HG02571 (cell line): ENCODE data around the gene FAM47B.

Source experiments
- ATAC-seq: cut with Tn5 transposase; IDR thresholded peaks from one replicate; pipeline ENCODE4 v1.9.1; 2021; ENCODE audit warnings: mild to moderate bottlenecking, moderate library complexity; ENCODE audit not compliant: unreplicated experiment

Gene FAM47B

DNA sequence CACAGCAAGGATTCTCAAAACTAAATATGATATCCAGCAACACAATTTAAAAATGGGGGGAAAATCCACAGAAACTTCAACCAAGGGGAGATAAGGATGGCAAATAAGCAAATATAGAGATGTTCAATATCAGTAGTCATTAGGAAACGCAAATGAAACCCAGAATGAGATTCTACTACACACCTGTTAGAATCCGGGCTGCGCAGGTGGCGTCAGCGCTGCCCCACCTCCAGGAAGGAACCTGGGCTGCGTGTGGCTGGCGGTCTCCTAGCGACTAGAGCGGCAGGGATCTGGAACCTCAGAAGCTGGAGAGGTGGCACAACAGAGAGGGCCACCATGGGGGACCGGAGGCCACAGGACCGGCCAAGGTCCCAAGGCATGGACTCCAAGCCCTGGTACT is at the start of gene FAM47B:
FAM47B (plus strand) TSS at position 301 of the 400 bp plus-strand sequence; CDS start at position 337, 36 bp downstream.
- ATAC-seq: no peak

DNA sequence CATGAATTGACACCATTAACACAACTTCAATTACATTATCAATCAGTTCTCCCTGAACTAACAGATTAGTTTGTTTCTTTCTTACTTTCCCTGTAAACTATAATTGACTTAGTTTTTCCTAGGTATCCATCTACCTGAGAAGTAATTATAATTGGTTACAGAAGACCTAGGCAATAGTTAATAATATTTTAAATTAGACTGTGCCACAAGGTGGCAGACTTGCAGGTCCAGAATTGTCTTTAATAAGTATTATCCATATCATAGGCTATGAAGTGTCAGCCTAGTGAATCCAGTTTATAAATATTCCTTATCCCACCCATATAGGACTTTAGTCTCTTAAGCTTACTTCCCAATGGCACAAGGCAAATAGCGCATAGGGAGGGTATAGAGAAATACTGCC is 48.9 kb upstream of the FAM47B start:
- no peak for ATAC-seq

DNA sequence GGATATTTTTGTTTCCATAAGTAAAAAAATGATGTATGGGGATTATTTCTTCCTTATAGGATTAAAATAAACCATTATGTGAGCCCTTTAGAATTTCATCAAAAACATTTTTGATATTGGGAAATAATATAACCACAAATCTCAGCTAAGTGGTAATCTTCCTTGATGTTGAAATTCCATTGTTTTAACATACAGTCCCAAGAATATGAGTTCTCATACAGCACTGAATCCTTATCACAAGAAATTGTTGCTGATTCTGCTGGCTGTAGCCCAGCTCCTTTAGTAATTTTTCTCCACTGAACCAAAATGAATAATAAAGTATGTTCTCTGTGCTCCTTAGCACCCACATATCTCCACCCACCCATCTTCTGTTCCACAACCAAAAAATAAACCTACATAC is 41.9 kb upstream of the FAM47B start:
- no peak for ATAC-seq

DNA sequence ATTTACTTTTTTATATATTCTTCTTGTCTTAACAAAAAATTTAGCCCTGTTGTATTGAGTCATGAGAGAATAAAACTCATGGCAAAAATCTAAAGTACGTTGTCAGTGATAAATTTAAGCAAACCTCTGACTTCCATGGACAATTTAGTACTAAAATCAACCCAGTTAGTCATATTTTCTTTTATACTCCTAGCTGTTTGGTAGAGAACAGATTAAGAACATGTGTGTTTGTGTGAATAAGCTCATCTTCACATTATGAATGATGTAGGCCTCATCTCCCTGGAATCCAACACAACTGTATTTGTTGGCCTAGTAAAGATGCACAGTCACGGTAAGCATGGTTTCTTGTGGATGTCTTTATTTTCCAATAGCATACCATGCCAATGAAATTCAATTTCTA is 40.8 kb upstream of the FAM47B start:
- no peak for ATAC-seq

DNA sequence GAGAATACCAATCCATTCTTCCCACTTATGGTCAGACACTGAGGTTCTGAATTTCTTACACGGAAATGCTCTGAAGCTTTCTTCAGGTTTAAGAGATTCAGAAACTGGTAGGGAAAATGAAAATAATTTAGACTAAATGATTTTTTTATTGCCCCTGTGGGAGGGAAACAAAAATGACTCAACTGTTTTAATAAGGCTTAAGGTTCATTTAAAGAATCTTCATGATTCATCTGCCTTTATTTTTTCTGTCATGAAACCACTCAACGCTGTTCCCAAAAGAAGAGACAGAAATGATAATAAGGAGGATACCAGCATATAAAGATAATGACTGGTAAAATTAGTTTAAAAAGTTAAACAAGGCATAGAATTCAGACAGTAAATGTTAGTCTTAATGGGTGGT is 39.3 kb upstream of the FAM47B start:
- ATAC-seq: no peak

DNA sequence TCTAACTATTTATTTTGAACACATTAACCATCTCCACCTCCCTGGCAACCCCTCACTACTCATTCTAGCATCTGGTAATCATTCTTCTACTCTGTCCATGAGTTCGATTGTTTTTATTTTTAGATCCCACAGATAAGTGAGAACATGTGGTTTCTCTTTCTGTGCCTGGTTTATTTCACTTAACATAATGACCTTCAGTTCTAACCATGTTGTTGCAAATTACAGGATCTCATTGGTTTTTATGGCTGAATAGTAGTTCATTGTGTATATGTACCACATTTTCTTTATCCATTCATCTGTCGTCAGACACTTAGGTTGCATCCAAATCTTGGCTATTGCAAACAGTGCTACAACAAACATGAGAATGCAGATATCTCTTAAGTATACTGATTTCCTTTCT is 33.4 kb upstream of the FAM47B start:
- no peak for ATAC-seq

DNA sequence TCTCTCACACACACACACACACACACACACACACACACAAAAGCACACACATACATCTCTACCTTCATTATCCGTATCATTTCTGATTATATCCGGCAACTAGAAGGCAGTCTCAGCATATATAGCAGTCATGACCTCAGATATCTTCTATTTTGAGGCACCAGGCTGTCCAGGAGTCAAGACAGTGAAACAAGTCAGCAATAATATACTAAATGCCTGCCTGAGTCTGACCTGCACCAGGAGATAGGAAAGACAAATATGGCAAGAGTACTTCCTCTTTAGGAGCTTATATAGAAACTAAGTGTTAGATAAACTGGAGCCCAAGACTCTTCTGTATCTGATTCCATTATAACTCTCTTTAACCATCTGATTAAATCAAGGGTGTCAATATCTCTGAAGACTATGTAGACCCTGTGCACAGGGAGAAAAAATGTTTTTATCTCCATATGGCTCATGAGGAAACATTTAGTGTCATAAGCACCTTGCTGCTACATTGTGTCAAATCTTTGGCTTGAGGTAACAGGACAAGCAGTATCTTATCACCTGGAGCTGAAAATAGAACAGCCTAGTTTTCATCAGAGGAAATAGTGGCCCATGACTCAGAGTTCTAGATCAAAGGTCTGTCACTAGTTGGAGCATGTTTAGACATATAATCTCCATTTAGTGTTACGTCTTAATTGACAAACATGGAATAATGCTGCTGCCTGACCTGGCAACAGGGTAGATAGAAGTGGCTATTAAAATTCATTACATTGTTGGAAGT is 27.0 kb upstream of the FAM47B start:
- ATAC-seq: no peak

DNA sequence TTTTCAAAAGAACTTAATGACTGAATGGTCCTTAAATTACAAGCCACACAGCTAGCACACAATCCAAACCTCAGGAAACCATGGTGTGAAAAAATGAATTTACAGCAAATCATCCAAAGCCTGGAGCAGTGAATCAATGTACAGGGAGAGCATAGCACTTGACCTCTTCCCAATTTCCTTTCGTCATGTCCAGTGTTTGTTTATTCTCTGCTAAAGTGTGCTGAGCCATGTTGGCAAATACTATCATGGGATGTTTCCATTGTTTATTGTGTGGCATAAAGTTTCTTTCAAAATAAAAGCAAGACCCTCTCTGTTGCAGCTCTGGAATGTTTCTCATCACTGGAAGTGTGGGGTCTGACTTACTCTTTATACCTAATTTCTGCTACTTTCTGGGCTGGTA is 25.4 kb upstream of the FAM47B start:
- no peak for ATAC-seq

DNA sequence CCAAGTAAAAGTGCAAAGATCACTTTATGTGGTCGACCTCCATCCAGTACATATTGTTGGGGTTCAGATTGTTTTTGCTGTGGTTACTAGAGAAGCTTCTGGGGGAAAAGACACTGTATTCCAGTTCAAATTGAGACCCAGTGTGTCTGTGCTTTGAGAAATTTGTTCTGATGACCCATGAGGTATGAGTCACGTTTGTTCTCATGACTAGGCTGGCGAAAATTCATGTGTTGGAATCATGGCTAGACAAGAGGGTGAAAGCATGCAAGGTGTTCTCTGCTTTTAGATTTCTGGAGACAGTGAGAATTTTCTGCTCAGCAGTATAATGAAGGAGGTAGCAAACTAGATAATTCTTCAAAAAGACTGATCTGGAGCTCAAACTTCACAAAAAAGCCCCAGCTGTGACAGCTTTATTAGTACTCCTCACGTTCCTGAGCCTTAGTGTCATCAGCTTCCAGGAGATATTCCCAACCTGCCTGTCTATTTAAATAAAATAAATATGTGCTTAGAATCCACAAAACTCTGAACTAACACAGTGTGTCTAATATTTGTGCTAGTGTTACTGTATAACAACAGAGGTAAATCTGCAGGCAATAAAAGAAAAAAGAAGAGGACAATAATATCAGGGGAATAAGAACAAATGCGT is 24.4 kb upstream of the FAM47B start:
- no peak for ATAC-seq

DNA sequence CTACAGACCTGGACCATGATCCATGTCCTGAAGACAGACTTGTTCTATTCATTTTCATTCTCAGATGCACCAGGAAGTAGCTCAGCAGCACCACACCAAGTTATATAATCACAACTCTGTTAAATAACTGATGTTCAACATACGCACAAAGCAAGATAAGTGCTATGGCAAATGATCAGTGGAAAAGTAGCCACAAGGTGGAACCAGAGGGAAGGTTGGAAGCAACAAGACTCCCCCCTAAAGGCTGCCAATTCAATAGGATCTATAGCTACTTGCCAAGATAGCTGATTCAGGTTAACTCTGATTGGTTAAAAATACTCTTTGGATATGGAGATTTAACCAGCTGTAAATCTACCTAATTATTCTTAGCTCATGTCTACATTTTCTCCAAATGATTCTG is 23.7 kb upstream of the FAM47B start:
- ATAC-seq: no peak

DNA sequence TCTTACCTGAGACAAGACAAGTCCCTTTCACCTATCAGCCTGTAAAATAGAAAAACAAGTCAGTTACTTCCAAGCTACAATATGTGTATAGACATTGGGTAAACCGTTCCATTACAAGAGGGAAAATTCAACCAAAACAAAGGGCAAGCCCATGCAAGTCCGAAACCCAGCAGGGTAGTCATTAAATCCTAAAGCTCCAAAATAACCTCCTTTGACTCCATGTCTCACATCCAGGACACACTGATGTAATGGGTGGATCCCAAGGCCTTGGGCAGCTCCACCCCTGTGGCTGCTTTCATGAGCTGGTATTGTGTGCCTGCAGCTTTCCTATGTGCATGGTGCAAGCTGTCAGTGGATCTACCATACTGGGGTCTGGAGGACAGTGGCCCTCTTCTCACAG is 14.7 kb upstream of the FAM47B start:
- no peak for ATAC-seq

DNA sequence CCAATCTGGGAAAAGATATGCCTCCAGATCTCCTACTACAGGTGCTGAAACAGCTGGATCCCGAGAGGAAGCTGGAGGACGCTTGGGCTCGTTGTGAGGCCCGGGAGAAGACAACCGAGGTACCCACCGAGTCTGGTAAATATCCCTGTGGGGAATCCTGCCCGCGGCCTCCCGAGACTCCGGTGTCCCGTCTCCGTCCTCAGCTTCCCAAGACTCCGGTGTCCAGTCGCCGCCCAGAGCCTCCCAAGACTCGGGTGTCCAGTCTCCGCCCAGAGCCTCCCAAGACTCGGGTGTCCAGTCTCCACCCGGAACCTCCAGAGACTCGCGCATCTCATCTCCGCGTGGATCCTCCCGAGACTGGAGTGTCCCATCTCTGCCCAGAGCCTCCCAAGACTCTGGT is 639 bp downstream of the FAM47B start:
- no peak for ATAC-seq

DNA sequence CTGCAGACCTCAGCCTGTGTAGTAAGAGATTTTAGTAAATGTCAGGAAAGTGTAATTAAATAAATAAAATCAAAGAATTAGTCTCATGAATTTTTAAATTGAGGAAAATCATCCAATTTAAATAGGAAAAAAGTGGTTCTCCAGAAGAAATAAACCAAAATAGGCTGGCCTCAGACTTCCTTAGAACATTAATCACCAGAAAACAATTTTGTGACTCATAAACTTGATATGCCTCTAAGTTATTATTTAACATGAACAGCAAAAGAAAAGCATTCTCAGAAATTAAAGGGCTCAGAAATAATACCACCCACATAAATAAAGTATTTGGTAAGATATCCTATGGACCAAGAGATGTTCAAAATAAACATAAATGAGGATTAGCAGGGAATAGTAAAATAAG is 14.3 kb downstream of the FAM47B start:
- ATAC-seq: no peak

DNA sequence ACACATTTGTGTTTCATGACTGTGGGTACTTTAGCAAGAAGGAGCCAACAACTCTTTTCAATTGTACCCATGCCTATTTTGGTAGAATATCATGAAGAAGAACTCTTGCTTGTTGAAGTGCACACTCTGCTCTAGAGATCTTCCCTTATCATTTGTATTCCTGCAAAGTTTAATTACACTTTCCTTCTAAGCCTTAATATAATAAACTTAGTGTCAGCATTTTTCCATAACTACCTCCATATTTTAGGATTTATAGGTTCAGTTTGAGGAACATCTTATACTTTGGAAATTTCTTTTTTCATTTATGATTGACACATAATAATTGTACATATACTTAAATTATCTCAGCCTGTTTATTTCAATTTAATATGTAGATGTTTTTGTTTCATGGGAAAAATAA is 19.1 kb downstream of the FAM47B start:
- ATAC-seq: no peak

DNA sequence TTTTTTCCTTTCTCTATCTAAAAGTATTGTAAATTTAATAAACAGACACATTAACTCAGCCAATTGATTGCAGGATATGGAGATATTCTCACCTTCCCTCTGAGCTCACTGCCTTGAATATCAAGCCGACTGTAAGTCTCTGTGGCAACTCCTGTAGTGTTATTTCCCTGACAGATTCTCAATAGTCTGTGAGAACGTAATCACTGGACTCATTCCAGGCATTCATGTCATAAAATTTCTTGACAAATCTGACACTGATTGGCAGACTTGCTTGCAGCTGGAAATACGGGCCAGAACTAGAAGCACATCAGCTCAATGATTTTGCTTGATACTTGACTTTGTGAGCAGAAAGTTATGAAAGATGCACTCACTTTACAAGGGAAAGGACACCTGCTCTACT is 29.6 kb downstream of the FAM47B start:
- no peak for ATAC-seq

DNA sequence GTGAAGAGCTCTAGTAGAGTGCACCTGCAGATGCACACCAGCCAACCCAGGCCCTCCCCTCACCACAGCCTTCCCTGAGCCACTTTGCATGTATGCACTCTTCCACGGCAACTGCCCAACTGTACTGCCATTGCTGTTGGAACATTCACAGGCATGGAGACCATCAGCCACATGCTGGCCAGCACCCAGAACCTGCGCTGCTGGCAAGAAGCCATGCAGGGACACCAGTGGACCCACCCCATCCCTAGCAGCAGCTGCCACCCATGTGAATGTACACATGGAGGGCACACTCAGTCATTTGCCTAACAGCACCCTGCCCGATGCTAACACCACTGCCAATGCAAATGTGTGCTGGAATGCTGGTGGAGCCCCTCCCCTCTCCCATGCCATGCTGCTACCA is 35.6 kb downstream of the FAM47B start:
- ATAC-seq: no peak

DNA sequence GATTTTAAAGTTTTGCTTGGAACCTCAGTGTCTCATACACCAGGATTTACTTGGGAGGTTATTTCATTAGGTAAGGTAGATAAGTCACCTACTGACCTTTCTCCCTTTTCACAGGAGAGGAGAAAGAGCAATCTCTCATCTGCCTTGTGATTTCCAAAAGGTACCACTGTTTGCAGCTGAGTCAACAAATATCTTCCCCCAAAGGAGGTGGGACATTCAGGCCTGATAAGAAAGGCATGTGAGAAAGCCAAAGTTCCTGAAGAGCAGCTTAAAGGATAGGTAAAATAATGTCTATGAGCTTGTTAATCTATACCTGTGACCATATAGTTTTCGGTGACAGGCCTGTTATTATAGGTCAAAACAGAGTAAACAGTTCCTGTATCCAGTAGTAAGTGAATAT is 45.0 kb downstream of the FAM47B start:
- ATAC-seq: no peak
